Activated effector memory CD4-positive, alpha-beta T cell treated with Interleukin-2 at 50 U/mL for 16 hours (primary cell): Measurements from ENCODE around the gene ANLN.
"Not testable (repeated sequence)": the region's sequence is repeated elsewhere in the genome, so short reads cannot be mapped to it uniquely, and the experiment has no call there.

Experiments used
- DNase-seq: peaks from one replicate; pipeline ENCODE4 v3.0.0-alpha.2; 2020

Gene ANLN

DNA sequence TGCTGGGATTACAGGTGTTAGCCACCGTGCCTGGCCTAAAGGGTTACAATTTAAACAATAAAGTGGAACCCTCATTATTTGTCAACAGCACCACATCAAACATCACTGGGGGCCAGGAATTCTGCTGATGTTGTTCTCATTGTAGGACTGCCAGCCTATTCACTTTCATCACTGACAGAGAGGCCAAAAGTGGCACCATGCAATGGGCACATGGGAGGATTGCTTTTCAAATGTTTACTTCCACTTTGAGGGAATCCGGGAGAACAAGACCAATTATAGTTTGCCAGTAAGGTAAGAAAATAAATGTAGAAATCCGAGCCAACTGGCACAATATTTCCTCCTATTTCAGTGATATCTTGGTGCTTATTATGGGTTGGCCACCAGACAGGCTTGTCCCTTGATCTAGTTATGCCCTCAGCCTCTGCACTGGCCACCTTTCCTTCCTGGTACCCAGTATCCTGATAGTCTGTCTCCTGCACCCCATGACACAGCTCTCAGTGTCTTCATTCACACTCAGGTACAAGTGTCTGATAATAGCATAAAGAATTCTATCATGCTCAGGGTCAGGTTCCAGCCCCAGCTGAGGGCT lies 82.6 kb downstream of the ANLN start:
- no peak for DNase-seq

DNA sequence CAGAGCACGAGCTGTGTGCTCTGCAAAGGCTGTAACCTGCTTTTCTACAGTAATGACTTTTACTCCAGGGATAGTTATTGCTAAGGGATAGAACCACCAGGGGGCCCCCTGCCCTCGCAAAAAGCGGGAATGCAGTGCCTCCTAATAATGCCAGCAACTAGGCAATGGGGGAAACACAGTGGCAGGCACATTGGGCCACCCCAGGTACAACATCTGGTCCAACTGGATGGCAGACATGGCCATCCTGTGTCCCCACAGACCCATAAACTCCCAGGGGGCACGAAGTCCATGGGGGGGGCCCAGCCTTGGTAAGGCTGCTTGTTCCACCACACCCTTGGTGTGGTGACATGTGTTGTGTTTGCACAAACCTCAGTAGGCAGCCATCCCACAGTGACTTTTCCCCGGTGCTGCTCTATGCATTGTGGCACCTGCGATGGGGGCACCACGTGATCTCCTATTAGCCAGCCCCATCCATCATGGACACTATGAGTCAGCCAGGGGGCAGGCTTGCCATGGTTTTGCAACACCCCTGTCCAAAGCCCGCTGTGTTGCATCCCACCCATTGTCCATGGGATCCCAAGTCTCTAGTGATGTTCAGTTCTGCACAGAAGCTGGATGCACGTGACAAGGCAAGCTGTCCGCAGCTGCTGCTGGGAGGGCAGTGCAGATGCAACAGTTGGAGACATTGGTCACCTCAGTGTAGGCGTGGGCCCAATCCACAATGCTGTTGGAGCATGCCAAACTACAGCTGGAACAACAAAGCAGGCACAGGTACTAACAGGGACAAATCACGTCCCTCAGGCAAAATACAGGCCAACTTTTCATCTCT lies 84.0 kb downstream of the ANLN start:
- DNase-seq, result no peak

- no peak for DNase-seq
Measured at GRCh38 chr7:36474283-36475010, 84.8 kb downstream of the ANLN start.

GRCh38 chr7:36475011-36475342 lies 85.3 kb downstream of the ANLN start:
- DNase-seq, result no peak

- no peak for DNase-seq
Measured at GRCh38 chr7:36475381-36475780, 85.7 kb downstream of the ANLN start.

DNA sequence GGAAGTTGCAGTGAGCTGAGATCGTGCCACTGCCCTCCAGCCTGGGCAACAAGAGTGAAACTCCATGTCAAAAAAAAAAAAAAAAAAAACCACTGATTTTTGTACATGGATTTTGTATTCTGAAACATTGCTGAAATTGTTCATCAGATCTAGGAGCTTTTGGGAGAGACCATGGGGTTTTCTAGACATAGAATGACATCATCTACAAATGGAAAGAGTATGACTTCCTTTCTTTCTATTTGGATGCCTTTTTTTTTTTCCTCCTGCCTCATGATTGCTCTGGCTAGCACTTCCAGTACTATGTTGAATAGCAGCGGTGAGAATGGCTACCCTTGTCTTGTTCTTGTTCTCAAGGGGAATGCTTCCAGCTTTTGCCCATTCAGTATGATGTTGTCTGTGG lies 89.1 kb downstream of the ANLN start:
- no peak for DNase-seq

DNA sequence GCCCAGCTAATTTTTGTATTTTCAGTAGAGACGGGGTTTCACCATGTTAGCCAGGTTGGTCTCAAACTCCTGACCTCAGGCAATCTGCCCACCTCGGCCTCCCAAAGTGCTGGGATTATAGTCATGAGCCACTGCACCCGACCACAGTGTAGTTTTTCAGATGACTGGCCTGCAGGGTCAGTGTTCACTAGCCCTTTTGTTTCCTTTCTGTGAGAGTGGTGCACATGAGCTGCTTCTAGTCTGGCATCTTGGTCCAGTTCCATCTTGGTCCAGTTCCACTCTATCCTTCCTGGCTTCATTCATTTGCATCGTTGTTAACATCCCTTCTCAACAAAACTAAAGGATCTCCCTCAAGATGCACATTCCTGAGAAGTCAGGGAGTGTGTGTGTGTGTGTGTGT lies 94.2 kb downstream of the ANLN start:
- not testable (repeated sequence) for DNase-seq

DNA sequence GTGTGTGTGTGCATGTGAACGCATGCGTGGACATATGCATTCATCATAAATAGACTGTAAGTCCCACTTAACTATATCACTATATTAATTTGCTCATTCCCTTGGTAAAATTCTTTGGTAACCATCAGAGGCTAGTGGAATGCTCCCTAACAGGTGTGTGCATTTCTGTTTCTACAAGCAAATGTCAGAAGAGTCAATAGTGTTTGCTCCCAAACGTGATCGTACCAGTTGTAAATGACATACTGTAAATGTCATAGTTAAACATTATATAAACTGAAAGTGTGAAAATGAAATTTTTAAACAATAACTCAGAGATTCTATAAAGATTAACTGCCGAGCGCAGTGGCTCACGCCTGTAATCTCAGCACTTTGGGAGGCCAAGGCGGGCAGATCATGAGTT lies 94.6 kb downstream of the ANLN start:
- no peak for DNase-seq

- no peak for DNase-seq
Measured at GRCh38 chr7:36486336-36486735, 96.7 kb downstream of the ANLN start.

- DNase-seq, result no peak
Measured at GRCh38 chr7:36487756-36488336, 98.2 kb downstream of the ANLN start.

DNA sequence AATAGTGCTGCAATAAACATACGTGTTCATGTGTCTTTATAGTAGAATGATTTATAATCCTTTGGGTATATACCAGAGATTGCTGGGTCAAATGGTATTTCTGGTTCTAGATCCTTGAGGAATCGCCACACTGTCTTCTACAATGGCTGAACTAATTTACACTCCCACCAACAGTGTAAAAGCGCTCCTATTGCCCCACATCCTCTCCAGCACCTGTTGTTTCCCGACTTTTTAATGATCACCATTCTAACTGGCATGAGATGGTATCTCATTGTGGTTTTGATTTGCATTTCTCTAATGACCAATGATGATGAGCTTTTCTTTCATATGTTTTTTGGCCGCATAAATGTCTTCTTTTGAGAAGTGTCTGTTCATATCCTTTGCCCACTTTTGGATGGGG lies 99.0 kb downstream of the ANLN start:
- DNase-seq, result not testable (repeated sequence)

GRCh38 chr7:36490419-36490830 lies 100.8 kb downstream of the ANLN start:
- no peak for DNase-seq

DNA sequence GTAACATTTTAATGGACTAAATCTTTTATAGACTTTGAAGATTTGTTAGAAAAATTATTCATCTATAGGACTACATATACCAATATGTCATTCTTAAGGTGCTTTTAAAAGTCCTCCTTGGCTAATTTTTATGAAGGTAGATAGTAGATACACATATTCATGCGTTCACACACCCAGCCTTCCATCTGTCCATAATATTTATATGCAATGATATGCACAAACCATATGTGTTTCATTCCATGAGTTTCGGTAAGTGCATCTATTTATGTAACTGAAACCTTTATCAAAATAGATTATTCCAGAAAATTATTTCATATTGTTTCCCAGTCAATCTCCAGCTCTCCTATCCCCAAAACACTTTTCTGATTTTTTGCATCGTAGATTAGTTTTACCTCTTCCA lies 101.7 kb downstream of the ANLN start:
- DNase-seq, result no peak

- no peak for DNase-seq
Measured at GRCh38 chr7:36496576-36496975, 106.9 kb downstream of the ANLN start.

GRCh38 chr7:36497176-36497575 lies 107.5 kb downstream of the ANLN start:
- DNase-seq, result not testable (repeated sequence)

DNA sequence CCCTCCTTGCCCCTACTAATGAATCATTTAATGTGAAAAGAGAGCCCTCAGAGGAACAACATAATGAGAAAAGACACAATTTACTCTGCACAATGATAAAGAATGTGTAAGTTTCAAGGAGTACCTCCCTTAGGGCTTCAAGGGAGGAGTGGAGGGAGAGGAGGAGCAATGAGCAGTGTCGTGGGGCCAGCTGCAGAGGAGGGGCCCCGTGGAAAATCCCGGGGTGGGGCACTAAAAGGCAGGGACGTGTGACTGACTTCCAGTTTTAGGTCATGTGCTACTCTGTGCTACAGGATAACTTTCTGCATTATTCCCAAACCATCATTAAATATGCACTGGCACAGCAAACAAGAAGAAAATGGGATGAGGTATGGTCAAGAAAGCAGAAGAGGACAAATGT lies 108.1 kb downstream of the ANLN start:
- no peak for DNase-seq
